HG03521 (cell line): ENCODE data around the gene SLN.
A peak's percentile ranks its signal among the peaks of the same experiment; 100 is the strongest.
"Not testable (repeated sequence)": the region's sequence is repeated elsewhere in the genome, so short reads cannot be mapped to it uniquely, and the experiment has no call there.

Experiments used
- ATAC-seq: cut with Tn5 transposase; IDR thresholded peaks from one replicate; pipeline ENCODE4 v1.9.1; 2021; ENCODE audit warnings: mild to moderate bottlenecking, moderate library complexity; ENCODE audit not compliant: unreplicated experiment

The SLN gene

DNA sequence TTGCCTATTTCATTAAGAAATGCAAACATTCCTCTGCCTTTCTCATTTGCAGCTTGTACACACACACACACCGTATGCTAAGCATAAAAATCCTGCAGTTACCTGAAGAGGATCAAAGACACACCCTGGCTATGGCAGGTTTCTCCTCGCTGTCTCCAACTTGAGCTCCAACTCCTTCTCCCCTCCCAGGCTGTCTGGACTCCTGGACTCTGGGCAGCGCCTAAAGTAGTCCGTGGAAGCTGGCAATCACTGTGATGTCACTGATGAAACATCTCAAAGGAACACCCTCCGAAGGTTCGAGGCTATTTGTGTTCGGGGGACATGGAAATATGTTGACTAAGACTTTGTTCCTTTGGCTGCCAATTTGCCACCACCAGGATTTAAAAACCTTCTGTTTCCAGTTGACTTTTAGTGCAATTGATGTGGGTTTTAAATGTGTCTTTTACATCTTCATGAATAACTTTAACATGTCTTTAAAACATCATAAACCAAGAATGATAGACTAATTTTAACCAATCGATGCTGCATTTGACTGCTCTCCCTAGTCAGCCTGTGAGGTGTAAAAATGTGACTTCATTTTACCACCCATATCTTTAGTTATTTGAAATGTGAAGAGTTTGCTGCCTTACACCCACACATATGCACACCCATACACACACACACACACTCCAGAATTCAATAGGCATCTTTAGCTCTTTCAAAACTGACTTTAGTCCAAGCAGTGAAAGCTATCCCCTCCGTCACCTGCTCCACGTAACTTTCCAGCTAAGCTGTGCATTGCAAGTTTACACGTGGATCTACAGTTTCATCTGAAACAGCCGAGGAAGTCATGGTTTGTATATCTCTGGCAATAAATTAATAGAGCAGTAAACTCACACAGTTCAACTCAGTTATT, at the start of gene SLN:
Gene SLN, minus strand, starts transcription at position 196 of the 895 bp plus-strand sequence.
- ATAC-seq, result no peak

DNA sequence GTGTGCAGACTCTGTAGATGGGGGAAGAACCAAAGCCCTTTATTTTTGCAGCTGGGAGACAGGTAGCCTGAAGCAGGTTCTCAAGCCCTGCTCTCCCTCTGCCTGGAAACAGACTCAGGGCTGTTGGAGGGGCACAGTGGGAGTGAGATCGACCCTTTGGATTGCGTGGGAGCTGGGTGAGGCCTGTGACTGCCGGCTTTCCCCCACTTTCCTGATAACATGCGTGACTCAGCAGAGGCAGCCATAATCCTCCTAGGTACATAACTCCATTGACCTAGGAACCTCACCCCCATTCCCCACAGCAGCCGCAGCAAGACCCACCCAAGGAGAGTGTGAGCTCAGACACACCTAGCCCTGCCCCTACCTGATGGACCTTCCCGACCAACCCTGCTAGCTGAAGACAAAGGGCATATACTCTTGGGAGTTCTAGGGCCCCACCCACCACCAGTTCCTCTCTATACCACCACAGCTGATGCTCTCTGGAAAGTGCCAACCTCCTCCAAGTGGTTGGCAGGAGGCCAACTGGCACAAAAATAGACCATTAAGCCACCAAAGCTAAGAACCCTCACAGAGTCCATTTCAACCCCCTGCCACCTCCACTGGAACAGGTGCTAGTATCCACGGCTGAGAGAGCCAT, 47.0 kb upstream of the SLN start:
- ATAC-seq, result not testable (repeated sequence)

DNA sequence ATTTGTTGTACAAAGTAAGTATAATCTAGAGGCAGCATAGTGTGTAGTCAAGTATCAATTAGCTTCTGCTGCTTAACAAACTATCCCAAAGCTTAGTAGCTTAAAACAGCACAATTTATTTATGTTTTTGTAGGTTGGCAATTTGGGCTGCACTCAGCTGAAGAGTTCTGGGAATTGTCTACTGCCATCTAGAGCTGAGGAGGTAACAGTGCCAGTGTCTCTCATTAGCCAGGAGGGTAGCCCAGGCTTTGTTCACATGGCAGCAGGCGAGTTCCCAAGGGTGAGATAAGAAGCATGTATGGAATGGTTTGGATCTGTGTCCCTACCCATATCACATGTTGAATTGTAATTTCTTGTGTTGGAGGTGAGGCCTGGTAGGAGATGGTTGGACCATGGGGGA, 45.8 kb upstream of the SLN start:
- ATAC-seq, result no peak

DNA sequence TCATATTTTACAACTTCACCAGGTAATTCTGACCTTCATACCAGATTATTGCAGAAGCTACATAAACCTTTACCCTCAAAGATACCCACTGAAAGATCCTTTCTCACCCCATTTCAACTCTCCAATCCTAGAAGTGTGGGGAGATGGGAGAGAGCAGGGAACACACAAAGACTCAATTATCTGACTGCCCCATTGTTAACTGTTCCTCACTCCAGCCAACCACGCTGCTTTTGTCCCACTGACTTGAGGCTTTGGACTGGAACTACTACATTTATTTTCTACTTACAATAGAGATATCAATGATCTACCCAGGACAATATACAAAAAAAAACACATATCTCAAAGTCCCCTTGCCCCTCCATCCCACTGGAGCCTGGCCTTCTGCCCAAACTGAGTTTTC, 44.7 kb upstream of the SLN start:
- ATAC-seq, result no peak

DNA sequence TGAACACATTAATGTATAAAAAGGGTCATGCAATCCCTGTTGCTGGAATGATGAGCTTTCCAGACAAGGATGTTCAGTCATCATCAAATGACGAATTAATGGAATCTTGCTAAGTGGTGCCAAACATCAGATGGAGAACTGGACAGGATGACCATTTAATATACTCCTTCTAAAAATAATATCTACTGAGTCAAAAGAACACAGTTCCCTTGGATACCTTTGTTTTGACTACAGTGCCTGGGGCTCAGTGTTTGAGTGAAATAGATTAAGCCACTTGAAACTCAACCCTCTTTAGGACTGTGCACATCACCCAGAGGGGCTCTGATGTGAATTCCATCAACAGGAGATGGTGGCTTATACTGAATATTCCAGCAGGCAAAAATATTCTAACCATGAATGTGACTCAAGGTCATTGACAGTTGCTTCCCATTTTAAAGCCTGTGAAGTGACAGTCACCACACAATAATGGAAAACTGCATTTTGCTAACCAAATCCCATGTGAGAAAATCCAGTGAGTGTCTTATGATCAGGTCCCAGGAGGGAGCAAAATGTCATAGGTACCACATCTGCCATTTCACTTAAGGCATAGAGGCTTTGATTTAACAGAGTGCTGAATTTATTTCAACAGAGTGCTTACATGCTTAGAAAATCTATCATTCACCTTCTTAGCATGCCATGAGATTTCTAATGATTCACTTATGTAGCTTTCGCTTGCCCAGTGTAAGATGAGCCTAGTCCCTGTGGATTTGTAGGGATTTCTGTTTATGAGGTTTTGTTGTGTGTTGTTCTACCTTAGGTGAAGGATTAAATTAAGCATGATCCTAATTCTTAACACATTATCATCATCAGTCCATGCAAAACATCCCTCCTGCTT, 41.3 kb upstream of the SLN start:
- no peak for ATAC-seq

DNA sequence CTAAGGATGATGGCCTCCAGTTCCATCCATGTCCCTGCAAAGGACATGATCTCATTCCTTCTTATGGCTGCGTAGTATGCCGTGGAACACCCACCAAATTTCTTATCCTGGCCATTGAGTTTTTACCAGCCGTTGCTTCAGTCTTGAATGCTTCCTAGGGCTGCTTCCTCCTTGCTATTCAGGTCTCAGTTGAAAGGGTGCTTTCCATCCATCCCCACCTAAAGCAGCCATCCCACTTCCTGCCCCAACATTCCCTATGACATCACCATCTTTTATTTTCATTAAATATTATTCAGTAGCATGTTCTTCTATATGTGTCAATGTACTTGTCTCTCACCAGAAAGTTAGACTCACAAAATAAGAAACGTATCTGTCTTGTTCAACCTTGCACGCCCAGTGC, 40.7 kb upstream of the SLN start:
- ATAC-seq, result no peak

DNA sequence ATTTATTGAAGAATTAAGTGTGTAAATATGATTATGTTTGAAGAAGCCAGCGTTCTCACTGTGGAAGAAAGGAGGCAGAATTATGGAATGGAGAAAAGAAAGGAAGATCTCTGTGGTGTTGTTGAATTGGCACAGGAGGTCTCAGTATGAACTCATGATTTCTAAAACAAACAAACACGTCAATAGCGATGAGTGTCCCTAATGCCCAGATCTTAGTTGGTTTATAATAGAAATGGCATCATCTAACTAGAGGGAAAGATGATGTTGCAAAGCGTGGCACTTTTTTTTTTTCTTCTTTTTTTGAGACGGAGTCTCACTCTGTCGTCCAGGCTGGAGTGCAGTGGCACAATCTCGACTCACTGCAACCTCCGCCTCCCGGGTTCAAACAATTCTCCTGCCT, 39.2 kb upstream of the SLN start:
- no peak for ATAC-seq

DNA sequence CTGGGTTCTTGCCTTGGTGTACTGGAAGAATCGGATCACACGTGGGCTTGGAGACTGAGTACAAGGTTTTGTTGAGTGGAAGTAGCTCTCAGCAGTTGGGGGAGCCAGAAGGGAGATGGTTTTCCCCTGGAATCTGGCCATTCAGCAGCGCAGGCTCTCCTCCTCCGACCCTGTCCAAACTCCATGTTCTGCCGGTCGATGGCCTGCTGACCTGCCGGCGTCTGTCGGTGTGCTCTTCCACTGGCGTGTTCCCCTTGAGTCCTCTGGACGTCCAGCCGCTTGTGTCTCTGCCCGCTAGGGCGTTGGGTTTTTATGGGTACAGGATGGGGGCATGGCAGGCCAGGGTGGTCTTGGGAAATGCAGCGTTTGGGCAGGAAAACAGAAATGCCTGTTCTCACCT, 38.5 kb upstream of the SLN start:
- ATAC-seq, result no peak

DNA sequence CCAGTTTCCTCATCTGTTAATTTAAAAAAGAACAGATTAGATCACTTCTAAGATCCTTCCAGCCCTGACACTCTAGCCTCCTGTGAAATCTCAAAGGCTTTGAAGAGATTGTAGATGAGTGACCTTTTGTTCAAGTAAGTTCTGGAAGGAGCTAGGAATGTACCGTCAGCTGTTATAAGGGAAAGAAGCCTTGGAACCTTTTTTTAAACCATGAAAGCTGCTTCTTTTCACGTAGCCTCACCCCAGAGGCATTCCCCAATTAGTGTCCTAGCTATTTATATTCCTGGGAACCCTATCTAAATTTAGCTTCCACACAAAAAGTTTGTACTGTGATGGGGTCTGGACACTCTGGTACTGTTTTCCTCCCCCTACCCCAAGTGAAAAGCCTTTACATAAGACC, 35.8 kb upstream of the SLN start:
- no peak for ATAC-seq

DNA sequence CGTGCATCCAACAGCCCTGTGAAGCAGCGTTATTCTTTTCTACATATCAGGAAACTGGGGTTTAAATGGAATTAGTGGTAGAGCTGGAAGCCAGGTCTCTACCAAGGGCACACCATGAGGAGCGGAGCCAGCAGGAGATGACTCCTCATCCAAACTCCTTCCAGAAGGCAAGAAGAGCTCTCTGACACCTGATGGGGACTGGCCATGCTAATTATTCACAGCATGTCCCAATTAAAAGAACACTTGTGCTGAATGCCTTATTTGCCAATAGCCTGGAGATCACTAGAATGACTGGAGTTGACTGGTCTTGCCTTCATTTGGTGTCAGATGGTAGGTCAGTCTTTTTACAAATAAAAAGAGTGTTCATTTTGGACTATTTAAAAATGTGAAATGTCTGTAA, 32.9 kb upstream of the SLN start:
- ATAC-seq, result no peak

DNA sequence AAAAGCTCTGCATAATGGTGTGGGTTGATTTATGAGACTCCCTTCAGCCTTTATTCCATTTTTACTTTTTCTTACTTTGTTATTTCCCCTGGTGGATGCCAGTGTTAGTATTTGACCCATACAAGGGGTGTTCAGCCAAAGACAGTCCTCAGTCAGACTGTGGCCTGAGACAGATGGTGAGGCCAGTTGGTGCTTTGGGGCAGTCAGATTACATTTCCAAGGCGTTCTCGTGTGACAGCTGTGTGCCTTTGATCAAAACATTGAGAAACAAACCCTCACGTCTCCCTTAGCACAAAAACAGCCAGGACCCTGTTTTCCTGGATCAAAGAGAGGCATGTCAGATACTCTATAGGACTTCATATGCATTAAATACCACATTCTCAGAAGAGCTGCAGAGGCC, 31.3 kb upstream of the SLN start:
- ATAC-seq, result no peak

DNA sequence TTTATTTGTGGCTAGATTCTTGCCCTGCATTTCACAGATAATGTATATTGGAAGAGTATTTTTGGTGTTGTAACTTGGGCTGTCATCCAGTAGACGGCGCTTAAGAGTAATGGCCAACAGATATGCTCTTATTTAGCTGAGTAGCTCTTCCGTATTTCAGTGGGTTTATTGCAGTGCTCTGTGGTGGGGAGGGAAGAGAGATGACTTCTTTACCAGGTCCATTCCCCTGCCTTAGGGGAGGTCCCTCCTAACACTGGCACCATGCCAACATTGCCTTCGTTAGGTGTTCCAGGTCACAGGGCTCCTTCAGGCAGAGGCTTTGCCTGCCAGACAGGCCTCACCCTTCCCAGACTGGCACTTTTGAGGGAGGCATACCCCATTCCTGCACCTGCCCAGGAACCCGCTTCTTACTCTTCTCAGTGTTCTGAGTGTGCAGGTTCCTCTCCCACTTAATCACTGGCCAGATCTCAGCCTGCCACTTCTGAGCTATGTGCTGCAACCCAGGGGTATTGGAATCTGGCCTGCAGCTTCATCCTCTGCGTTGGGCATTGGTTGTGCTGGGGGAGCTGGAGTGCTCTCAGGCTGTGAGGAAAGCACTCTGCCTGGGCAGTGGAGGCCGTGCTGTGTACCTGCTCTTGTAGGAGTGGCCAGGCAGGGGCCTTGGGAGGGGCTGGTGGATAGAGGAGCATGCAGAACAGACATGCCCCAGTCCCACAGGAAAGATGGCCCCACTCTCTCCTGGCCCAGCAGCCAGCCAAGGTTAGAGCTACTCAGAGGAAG, 29.4 kb upstream of the SLN start:
- ATAC-seq, result peak; percentile 92

DNA sequence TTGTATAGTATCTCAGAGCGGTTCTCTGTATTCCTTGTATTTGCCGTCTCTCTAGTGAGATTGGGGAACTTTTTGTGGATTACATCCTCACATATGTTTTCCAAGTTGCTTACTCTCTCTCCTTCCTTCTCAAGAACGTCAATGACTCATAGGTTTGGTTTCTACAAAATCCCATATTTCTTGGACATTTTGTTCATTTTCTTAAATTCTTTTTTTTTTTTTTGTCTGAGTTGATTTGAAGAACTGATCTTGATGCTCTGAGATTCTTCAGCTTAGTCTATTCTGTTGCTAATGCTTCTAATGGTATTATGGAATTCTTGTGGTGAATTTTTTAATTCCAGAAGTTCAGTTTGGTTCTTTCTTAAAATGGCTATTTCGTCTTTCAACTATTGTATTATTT, 28.4 kb upstream of the SLN start:
- no peak for ATAC-seq

DNA sequence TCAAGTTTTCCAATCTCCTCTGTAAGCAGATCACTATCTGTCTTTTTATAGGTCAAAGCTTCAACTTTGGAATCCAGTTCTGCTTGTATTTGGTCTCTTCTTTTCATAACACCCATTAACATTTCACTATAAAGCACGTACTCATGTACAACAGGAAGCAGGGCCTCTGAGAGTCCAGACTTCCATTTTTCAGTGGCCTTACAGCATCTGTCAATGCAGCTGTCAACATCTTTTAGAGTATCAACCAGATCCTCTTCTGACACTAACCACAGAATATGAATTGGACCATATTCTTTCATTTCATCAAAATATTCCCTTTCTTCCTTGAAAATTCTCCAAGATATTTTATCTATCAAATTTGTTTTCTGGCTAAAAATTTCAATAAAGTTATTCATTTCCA, 24.7 kb upstream of the SLN start:
- no peak for ATAC-seq

DNA sequence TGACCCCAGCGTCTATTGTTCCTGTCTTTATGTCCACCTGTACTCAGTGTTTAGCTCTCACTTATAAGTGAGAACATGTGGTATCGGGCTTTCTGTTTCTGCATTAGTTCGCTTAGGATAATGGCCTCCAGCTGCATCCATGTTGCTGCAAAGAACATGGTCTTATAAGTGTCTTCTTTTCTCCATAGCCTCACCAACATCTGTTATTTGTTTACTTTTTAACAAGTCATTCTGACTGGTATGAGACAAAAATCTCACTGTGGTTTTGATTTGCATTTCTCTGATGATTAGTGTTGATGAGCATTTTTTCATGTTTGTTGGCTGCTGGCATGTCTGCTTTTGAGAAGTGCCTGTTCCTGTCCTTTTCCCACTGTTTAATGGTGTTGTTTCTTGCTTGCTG, 21.7 kb upstream of the SLN start:
- ATAC-seq, result no peak

DNA sequence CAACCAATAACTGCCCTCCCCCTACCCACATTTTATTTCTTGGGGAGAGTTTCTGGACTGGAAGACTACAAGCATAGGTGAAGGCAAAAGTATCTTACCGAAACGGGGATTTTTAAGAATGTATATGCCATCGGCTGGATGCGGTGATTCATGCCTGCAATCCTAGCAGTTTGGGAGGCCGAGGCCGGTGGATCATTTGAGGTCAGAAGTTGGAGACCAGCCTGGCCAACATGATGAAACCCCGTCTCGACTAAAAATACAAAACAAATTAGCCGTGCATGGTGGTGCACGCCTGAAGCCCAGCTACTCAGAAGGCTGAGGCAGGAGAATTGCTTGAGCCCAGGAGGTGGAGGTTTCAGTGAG, 20.8 kb upstream of the SLN start:
- ATAC-seq, result no peak

DNA sequence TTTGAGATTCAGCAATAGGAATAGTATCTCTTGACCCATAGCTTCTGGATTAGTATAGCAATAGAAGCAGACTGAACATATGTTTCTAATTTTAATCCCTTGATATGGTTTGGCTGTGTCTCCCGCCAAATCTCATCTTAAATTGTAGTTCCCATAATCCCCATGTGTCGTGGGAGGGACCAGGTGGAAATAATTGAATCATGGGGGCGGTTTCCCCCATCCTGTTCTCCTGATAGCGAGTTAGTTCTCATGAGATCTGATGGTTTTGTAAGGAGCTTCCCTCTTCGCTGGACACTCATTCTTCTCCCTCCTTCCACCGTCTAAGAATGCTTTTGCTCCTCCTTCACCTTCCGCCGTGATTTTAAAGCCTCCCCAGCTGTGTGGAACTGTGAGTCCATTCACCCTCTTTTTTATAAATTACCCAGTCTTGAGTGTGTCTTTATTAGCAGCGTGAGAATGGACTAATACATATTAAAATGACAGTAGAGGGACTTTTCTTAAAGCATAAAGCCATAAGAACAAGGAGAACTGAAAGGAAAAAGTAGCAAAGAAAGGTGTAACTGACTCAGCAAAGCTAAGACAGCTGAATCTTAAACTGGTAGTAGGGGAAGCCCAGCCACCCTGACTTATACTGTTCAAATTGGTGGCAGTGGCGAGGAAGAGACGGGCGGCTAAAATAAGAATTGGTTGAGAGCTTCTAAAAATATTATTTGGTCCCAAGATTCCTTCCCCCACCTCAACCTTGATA, 20.3 kb upstream of the SLN start:
- no peak for ATAC-seq

DNA sequence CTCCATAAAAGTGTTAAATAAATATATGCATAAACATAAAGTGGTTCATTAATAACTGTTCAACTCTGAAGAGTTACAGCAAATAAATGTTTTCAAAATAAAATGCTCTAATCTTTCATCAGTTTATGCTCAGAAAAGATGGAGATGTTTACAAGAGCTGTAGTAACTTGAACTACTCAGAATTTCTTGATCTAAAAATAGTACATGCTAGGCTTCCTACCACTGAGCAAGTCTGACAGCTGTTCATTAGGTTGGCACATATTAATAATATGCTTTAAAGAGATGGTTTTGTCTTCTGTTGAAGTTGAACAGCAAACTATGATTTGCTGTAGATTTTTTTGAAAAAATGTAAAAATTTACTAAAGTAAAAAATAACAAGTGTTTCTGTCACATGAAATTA, 10.8 kb upstream of the SLN start:
- ATAC-seq, result no peak

DNA sequence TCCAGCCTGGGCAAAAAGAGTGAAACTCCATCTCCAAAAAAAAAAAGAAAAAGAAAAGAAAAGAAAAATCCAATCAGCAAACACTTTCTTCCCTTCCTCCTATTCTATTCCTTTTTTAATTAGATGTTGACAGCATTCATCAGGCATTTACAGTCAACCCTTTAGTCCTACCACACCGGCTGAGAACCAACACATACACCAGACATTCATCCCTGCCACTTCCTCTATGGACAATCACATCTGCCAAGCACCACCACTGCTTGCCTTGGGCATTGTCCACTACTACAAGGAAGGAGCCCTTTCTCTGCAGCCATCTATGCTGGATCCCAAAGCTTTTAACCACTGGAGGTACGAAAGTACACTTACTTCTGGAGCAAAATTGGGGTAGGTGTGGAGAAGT, 9.4 kb upstream of the SLN start:
- ATAC-seq, result no peak

DNA sequence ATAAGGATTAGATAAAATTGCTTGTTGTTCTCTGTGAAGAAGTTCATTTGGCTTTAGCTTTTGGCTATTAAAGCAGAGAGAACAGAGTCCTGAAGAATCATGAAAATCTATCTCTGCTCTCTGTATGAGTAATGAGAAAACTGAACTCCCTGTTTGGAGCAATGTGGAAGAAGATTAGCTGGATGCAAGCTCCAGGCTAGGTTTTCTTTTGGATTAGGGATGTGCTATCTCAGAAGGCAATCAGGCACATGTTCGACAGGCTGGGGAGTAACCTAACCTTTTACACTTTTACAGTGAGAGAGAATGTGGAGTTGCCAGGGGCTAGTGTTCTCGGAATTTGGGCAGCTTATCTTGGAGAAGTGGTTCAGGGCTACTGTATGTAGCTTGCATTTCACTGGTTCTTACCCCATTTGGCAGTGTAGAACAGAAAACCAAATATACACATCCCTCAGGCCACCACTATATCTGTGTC, 8.5 kb upstream of the SLN start:
- no peak for ATAC-seq
